GM12874 (cell line): ENCODE data around the gene PDIA6.

Experiments
- TF ChIP-seq, protein P1 (sequence below): IDR thresholded peaks from 2 replicates; pipeline ENCODE4 v1.5.1; 2011; ENCODE audit warnings: low read depth, mild to moderate bottlenecking, control low read depth, low read length, moderate library complexity; ENCODE audit not compliant: insufficient read depth

The PDIA6 gene

DNA sequence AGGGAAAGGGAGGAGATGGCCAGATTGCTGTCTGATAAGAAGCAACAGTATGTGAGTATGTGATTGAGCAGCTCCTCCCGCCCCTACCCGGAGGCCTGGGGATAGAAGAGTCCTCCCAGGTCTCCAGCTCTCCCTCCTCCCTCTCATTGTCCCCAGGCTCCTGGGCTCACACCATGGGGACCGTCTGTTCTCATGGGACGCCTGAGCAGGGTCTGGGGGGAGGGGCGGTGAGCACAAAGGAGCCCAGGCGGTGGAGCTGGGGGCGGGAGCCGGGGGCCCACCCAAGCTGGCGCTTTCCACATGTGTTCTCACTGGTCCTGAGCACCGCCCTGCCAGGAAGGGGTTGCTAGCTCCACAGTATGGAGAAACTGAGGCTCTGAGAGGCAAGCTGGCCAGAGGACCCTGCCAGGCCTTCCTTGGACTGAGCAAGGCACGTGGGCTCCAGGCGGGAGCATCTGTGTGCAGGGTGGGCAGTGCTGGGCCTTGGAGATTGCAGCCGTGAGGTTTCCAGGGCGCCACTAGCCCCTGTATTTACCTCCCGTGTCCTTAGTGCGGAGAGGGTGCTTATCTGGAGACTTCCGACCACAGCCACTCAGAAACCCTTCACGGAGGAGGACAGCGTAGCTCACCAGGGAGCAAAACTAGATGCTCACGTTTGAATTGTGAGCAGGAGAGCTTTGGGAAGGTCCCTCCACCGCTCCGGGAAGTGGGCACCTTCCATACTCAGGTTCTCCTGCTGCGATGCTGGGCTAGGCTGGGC, 37.4 kb downstream of the PDIA6 start:
- TF ChIP-seq, protein P1, sequence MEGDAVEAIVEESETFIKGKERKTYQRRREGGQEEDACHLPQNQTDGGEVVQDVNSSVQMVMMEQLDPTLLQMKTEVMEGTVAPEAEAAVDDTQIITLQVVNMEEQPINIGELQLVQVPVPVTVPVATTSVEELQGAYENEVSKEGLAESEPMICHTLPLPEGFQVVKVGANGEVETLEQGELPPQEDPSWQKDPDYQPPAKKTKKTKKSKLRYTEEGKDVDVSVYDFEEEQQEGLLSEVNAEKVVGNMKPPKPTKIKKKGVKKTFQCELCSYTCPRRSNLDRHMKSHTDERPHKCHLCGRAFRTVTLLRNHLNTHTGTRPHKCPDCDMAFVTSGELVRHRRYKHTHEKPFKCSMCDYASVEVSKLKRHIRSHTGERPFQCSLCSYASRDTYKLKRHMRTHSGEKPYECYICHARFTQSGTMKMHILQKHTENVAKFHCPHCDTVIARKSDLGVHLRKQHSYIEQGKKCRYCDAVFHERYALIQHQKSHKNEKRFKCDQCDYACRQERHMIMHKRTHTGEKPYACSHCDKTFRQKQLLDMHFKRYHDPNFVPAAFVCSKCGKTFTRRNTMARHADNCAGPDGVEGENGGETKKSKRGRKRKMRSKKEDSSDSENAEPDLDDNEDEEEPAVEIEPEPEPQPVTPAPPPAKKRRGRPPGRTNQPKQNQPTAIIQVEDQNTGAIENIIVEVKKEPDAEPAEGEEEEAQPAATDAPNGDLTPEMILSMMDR = no peak

DNA sequence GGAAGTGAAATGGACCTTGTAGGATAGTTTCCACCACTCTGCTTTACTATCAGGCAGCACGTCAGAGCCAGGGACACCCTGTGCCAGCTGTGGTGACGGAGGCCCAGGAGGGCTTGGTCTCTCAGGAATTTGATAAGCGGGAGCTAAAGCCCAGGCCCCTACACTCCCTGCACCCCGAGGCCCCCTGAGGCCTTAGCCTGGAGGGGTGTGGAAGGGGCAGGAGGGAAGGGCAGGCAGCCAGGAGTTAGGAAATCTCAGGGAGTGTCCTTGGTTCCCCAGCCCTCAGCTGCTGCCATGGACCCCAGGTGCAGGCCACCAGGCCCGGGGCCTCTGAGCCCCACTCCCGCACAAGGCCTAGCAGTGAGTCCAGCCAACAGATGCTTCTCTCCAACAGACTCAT, 38.2 kb downstream of the PDIA6 start:
- TF ChIP-seq, protein P1 = no peak

DNA sequence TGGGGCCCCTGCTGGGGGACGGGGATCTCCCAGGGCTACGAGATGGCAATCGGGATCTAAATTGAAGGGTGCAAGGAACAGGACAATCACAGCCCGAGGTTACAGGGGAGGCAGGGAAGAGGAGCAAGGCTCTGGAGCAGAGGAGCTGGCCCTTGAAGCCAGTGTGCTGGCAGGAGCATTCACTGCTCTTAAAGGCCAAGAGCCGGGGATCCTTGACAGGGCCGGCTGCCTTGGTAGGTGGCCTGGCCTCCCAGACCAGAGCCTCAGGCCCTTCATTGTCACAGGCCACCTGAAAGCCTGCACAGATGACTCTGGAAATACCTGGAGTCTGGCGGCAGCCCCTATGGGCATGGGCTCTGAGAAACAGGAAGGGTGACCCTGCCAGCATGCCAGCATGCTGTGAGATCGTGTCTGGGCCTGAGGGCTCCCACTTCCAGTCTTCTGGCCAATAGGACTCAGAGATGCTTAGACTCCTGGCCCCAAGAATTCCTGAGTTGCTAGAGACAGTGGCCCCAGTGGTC, 38.7 kb downstream of the PDIA6 start:
- TF ChIP-seq, protein P1 = no peak

DNA sequence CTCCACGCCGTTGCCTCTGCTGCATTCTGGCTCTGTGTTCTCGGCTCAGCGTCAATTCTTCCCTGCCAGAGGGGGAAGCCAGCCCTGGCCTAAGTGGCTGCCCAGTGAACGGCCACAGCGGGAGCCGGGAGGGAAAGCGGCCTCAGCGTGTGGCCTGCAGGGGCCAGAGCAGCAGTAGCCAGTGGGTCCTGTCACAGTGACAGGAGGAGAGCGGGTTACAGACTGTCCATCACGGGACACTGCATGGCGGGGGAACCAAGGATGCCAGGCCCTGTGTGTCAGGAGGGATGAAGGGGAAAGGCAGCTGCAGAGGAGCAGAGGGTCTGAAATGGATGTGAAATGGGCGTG, 39.7 kb downstream of the PDIA6 start:
- TF ChIP-seq, protein P1 = no peak

DNA sequence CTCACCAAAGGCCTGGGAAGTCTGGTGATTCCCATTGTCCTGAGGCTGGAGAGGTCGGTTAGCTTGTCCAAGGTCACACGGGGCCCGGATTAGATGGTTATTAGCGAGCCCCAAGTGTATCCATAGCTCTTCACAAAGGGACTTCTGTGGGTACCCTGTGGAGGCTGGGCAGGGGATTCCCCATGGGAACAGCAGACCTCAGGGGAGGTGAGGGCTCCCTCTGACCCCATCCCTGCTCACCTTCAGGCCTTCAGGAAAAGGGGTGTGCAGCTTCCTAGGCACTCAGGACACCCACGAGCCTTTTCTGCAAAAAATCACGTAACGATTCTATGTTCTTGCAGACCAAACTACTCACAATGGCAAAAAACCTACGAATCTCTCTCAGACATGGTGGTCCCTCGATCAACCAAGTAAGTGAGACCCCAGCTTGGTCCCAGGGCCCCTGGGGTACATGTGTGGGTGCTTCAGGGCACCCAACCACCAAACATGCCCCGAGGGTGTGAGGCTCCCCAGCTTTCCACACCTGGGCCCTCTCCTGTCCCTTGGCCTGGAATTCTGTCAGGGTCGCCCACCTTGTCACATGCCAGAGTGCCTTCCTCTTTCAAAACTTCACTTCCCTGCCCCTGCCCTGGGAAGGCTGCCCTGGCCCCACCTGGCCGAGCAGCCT, 40.3 kb downstream of the PDIA6 start:
- TF ChIP-seq, protein P1 = no peak

DNA sequence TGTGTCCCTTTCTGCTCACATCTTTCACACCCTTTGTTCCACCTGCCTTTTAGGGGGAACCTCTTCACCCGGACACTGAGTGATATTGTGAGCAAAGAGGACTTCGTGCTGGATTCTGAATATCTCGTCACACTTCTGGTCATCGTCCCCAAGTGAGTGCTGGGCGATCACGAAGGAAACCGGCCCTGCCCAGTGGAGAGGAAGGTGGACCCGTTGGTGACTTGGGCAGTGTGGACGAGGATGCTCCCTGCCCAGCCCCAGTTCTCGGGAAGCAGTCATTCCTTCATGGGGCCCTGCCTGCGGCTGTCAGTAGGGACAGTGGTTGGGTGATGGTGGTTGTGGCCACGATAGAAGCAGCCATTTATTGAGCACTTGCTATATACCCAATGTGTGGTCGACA, 40.8 kb downstream of the PDIA6 start:
- TF ChIP-seq, protein P1 = no peak

DNA sequence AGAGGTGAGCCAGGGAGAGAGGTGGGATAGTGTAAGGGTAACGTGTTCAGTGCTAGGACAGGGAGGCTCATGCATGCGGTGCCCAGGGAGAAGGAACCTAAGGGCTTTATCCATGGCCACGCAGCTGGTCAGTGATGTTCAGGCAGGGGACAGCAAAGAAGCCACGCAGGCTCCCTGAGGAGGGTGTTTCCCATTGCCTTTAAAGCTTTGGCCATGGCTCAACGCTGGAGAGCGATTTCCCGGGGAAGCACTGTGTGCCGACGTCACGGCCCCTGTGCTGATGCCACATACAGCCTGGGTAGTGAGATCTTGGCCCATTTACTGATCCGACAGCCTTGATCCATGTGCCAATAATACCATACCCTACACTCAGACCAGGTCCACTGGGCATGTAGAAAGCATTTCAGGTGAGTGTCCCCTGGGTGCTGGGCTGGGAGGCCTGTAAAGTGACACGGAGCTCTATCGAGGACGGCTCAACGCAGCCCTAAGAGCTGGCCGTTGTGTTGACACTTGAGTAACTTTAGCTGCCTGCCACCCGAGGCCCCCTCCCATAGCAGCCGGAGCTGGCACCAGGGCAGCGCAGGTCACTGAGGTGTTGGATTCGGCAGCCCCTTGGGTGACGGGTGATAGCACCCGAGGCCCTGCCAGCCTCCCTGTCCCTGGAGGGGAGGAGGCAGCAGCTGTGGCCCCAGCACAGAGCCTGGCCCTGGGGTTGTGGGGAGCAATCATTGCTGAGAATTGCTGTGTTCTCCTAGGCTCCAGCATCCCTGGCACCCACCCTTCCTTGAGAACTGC, 41.4 kb downstream of the PDIA6 start:
- TF ChIP-seq, protein P1 = no peak
